Stimulated activated CD8-positive, alpha-beta memory T cell treated with anti-CD3 and anti-CD28 coated beads, Interleukin-15, amount 100 ng/mL, for 4 hours (primary cell): Measurements from ENCODE around the gene PIANP.
A peak's percentile ranks its signal among the peaks of the same experiment; 100 is the strongest.

Experiments used
- DNase-seq, 2 donors: peaks; one replicate each; pipeline ENCODE4 v3.0.0-alpha.2; 2020; ENCODE audit warnings: low read depth in 2 of 2

The PIANP gene

GRCh38 chr12:6667559-6668210, 32.9 kb downstream of the PIANP start:
- DNase-seq = no peak

- no peak for DNase-seq
These were observed 34.4 kb downstream of the PIANP start for GRCh38 chr12:6666211-6666610.

GRCh38 chr12:6664902-6665301, 35.7 kb downstream of the PIANP start:
- no peak for DNase-seq

GRCh38 chr12:6662906-6663742, 37.5 kb downstream of the PIANP start, which contains the start of gene ING4:
Gene ING4 (minus strand): TSS chr12:6663119. CDS start chr12:6663101, 18 bp downstream.
- peak; percentile 88 to 95 for DNase-seq

GRCh38 chr12:6662602-6662905, 38.1 kb downstream of the PIANP start:
- DNase-seq = no peak

GRCh38 chr12:6653987-6654386, 46.6 kb downstream of the PIANP start:
- no peak for DNase-seq

GRCh38 chr12:6653342-6653741, 47.3 kb downstream of the PIANP start:
- DNase-seq = no peak

GRCh38 chr12:6652391-6652790, 48.2 kb downstream of the PIANP start:
- DNase-seq = no peak

- no peak for DNase-seq
These were observed 49.8 kb downstream of the PIANP start for GRCh38 chr12:6650832-6651231.

GRCh38 chr12:6647083-6647604, 53.5 kb downstream of the PIANP start, which contains the start of gene ACRBP:
Gene ACRBP (minus strand): TSS chr12:6647432. CDS start chr12:6647366, 66 bp downstream.
- DNase-seq = no peak

GRCh38 chr12:6646276-6647082, 54.1 kb downstream of the PIANP start:
- DNase-seq = no peak

GRCh38 chr12:6644903-6645302, 55.7 kb downstream of the PIANP start:
- no peak for DNase-seq

GRCh38 chr12:6644257-6644596, 56.4 kb downstream of the PIANP start:
- DNase-seq = no peak
